Prostate gland (tissue), 2 donors: ENCODE results near the gene UVSSA.

Source experiments
- CTCF ChIP-seq, 4 experiments: fragments of 200-600 bp in 2 of 4; fragments of 450-650 bp in 2 of 4; sonication (generic) in 2 of 4; IDR thresholded peaks; 1 replicate in 3 of 4; 2 replicates in 1 of 4; pipeline ENCODE4 v1.5.1; 2016 to 2019; ENCODE audit warnings: antibody characterized with exemption in 4 of 4, mild to moderate bottlenecking in 2 of 4, moderate library complexity in 2 of 4
- POLR2A ChIP-seq: fragments of 450-650 bp; IDR thresholded peaks from one replicate; pipeline ENCODE4 v1.6.1; 2016; ENCODE audit warnings: antibody characterized with exemption, mild to moderate bottlenecking
- POLR2AphosphoS5 ChIP-seq: sonication (generic); formaldehyde crosslinking; IDR thresholded peaks from one replicate; pipeline ENCODE4 v1.6.1; 2017; ENCODE audit warnings: antibody characterized with exemption

GRCh38 chr4:1406981-1407656 lies 60.1 kb downstream of the UVSSA start:
- TF ChIP-seq POLR2A (no peak), CTCF (IDR thresholded peaks at IDR 0.05) (no peak), POLR2AphosphoS5 (no peak)
